Stimulated activated CD4-positive, alpha-beta T cell treated with anti-CD3 and anti-CD28 coated beads, Interleukin-4, amount 100 ng/mL, for 1 hour (primary cell): ENCODE measurements around the gene ANOS1.
"Not testable (repeated sequence)": the region's sequence is repeated elsewhere in the genome, so short reads cannot be mapped to it uniquely, and the experiment has no call there.

Source experiments
- DNase-seq: peaks from one replicate; pipeline ENCODE4 v3.0.0-alpha.2; 2020

The ANOS1 gene

GRCh38 chrX:8607326-8607725 lies 124.6 kb downstream of the ANOS1 start:
- DNase-seq: no peak

- DNase-seq: no peak
Measured at GRCh38 chrX:8604131-8604530, 127.8 kb downstream of the ANOS1 start.

- DNase-seq: no peak
Measured at GRCh38 chrX:8591501-8591900, 140.4 kb downstream of the ANOS1 start.

GRCh38 chrX:8586953-8587352 lies 145.0 kb downstream of the ANOS1 start:
- no peak for DNase-seq

DNA sequence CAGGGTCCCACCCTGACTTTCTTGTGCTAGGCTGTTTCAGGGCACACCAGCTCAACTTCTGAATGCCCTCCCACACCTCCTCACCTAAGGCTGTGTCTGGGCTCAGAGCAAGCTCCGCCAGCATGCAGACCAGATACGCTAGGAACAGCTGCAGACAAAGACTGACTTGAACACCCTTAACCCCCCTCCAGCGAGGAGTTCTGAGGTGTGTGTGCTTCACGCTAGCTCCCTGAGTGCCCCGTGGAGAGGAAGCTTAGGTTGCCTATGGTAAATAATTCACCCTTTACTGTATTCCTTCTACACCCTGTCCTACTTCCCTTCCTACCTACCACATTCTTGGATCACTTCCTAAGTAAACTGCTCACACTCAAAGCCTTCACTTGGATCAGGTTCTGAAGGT lies 152.3 kb downstream of the ANOS1 start:
- no peak for DNase-seq

- DNase-seq: no peak
Measured at GRCh38 chrX:8576821-8577220, 155.1 kb downstream of the ANOS1 start.

- DNase-seq: no peak
Measured at GRCh38 chrX:8565729-8566128, 166.2 kb downstream of the ANOS1 start.

- no peak for DNase-seq
Measured at GRCh38 chrX:8548446-8548845, 183.5 kb downstream of the ANOS1 start.

DNA sequence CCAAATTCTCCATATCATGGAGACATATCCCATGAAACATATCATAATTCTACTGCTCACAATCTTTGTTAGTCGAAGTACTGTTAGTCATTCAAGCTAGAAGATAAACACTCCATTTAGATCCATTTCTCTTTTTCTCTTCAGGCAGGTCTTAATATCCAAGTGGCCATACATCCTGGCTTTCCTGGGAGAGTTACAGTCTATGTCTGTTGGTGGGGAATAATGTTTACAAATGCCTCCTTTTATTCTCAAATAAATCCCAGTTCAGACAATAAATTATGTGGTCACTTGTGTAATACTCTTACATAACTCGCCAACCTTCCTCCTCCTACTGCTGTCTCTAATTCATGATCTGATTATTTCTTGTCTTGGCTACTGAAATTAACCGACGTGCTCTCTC lies 185.2 kb downstream of the ANOS1 start:
- DNase-seq: no peak

GRCh38 chrX:8520791-8521190 lies 211.1 kb downstream of the ANOS1 start:
- DNase-seq: no peak

- DNase-seq: no peak
Measured at GRCh38 chrX:8520178-8520577, 211.8 kb downstream of the ANOS1 start.

DNA sequence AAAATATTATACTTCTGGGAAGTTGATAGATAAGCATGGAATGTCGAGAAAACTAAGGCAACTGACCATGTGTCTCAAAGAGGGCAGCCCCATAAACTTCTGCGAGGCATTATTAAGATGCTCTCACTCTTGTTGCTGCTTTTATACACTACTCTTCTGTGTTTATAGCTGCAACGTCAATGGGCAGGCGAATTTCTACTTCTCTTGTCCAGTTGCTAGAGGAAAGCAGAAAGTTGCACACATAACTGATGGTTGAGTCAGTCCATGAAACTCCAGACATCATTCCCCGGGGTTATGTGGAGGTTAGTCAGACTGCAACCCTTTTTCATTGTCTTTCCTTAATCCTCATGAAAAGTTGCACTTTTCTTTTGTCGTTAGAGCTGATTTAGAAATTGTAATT lies 227.5 kb downstream of the ANOS1 start:
- no peak for DNase-seq

DNA sequence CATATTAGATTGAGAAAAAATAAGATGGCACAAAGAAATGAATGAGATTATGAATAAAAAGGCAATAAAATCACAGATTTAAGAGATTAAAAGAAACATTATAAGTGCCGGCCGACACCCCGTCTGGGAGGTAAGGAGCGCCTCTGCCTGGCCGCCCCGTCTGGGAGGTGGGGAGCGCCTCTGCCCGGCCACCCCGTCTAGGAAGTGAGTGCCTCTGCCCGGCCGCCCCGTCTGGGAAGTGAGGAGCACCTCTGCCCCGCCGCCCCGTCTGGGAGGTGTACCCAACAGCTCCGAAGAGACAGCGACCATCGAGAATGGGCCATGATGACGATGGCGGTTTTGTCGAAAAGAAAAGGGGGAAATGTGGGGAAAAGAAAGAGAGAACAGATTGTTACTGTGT lies 229.8 kb downstream of the ANOS1 start:
- DNase-seq: not testable (repeated sequence)

GRCh38 chrX:8500203-8500602 lies 231.7 kb downstream of the ANOS1 start:
- no peak for DNase-seq

DNA sequence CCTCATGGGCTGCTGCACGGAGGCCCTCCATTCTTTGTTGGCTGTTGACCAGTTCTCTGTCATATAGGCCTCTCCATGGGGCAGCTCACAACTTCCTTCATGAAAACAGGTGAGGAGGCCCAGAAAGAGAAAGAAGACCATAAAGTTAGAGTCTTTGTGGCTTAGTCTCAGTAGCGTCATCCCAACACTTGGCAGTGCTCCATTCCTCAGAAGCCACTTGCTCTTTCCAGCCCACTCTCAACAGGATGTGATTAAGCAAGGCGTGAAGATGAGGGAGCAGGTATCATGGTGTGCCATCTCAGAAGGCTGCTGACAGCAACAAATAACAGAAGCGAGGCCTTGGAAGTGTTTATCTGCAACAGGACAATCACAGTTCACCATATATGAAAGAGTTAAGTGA lies 236.9 kb downstream of the ANOS1 start:
- DNase-seq: not testable (repeated sequence)

- DNase-seq: no peak
Measured at GRCh38 chrX:8484360-8484949, 247.5 kb downstream of the ANOS1 start.
